Subcutaneous adipose tissue (tissue), 4 donors: ENCODE measurements around the gene KRTAP12-3. TPM values are rescaled to one million over a fixed set of nuclear protein-coding genes. Genes with fewer than 3 reads are reported as not detected.

Source experiments
- CTCF ChIP-seq: fragments of 450-650 bp; IDR thresholded peaks from one replicate; pipeline ENCODE4 v1.5.1; 2016; ENCODE audit warnings: low read depth, mild to moderate bottlenecking, control low read depth, antibody characterized with exemption, moderate library complexity
- total RNA-seq, 4 donors: library from RNA; depleted of rRNA; stranded (reverse); fragments of >200 nt; gene quantifications; one replicate each; pipeline ENCODE4 v1.1.0, GENCODE V29; 2016

KRTAP12-3 gene
- total RNA-seq, 4 donors from 2014 or later, result not detected

GRCh38 chr21:44618909-44619308 is 38.8 kb upstream of the KRTAP12-3 start:
- TF ChIP-seq CTCF, result no peak

- TF ChIP-seq CTCF, result no peak
Measured at GRCh38 chr21:44619886-44620285, 37.8 kb upstream of the KRTAP12-3 start.

- TF ChIP-seq CTCF, result no peak
Measured at GRCh38 chr21:44623575-44623974, 34.2 kb upstream of the KRTAP12-3 start.

- TF ChIP-seq CTCF, result no peak
Measured at GRCh38 chr21:44625756-44626155, 32.0 kb upstream of the KRTAP12-3 start.

GRCh38 chr21:44626262-44626661 is 31.5 kb upstream of the KRTAP12-3 start:
- no peak for TF ChIP-seq CTCF

GRCh38 chr21:44626673-44627143 is 31.0 kb upstream of the KRTAP12-3 start, which contains the start of gene KRTAP10-9:
Gene KRTAP10-9, plus strand, starts transcription at chr21:44627093. Its CDS starts 79 bp downstream, at chr21:44627172.
- TF ChIP-seq CTCF, result no peak

- TF ChIP-seq CTCF, result no peak
Measured at GRCh38 chr21:44628707-44629391, 28.9 kb upstream of the KRTAP12-3 start.
